RWPE2 (cell line): Measurements from ENCODE around the gene ZNF621.

Experiments
- ATAC-seq: fragments of 200-7000 bp; cut with Tn5 transposase; 3 replicates; pipeline ENCODE4 v1.9.1; 2021; ENCODE audit warnings: low read depth
- DNase-seq: peaks from one replicate; pipeline ENCODE4 v3.0.0-alpha.2; 2020; ENCODE audit warnings: low spot score
- H3K27ac ChIP-seq: fragments of 450-650 bp; 2 replicates; pipeline ENCODE4 v1.5.1; 2017; ENCODE audit warnings: mild to moderate bottlenecking; ENCODE audit not compliant: poor library complexity, severe bottlenecking
- H3K27me3 ChIP-seq: fragments of 250-450 bp; sonication (Bioruptor Pico); 2 replicates; pipeline ENCODE4 v1.5.1; 2021; ENCODE audit warnings: mild to moderate bottlenecking, moderate library complexity; ENCODE audit not compliant: insufficient read depth, poor library complexity, severe bottlenecking
- H3K36me3 ChIP-seq: fragments of 250-450 bp; sonication (Bioruptor Pico); 2 replicates; pipeline ENCODE4 v1.5.1; 2020; ENCODE audit warnings: low read depth, mild to moderate bottlenecking, moderate library complexity
- H3K4me1 ChIP-seq: fragments of 250-450 bp; sonication (Bioruptor Pico); 2 replicates; pipeline ENCODE4 v1.5.1; 2021; ENCODE audit warnings: mild to moderate bottlenecking, moderate library complexity; ENCODE audit not compliant: insufficient read depth, poor library complexity, severe bottlenecking
- H3K4me3 ChIP-seq: fragments of 250-450 bp; sonication (Bioruptor Pico); 2 replicates; pipeline ENCODE4 v1.5.1; 2021; ENCODE audit warnings: mild to moderate bottlenecking, moderate library complexity; ENCODE audit not compliant: severe bottlenecking
- H3K9me3 ChIP-seq: fragments of 250-450 bp; sonication (Bioruptor Pico); 2 replicates; pipeline ENCODE4 v1.5.1; 2021; ENCODE audit warnings: mild to moderate bottlenecking, moderate library complexity; ENCODE audit not compliant: severe bottlenecking
- TF ChIP-seq, protein P1 (sequence below): fragments of 450-650 bp; IDR thresholded peaks from one replicate; pipeline ENCODE4 v1.5.1; 2017; ENCODE audit warnings: mild to moderate bottlenecking, moderate library complexity; ENCODE audit not compliant: poor library complexity, severe bottlenecking

Gene ZNF621

DNA sequence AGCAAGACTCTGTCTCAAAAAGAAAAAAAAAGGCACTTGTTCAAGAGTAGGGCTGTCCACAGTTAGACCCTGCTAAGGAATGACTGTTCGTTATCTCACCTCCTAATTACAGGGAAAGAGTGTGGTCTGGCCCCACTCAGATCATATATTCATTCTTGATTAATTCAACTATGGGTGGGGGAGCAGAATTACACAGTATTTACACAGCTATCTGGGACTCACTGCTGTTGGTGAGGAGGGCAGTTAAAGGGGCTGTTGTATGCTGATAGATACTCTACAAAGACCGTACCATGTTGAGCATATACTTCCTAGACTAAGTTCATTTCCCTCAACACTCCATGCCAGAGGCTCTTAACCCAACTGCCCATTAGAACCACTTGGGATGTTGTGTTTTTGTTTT, 22.7 kb upstream of the ZNF621 start:
- Histone ChIP-seq H3K27ac (no peak overlapping the region), H3K9me3 (no peaks in the 10 kb centered on the region), H3K4me3 (no peak overlapping the region), H3K27me3 (no peaks in the 10 kb centered on the region), H3K36me3 (no peaks in the 10 kb centered on the region), H3K4me1 (peaks cover 18% of the 10 kb centered on the region)
- DNase-seq (no peak), ATAC-seq (no peak)
- TF ChIP-seq, protein P1, sequence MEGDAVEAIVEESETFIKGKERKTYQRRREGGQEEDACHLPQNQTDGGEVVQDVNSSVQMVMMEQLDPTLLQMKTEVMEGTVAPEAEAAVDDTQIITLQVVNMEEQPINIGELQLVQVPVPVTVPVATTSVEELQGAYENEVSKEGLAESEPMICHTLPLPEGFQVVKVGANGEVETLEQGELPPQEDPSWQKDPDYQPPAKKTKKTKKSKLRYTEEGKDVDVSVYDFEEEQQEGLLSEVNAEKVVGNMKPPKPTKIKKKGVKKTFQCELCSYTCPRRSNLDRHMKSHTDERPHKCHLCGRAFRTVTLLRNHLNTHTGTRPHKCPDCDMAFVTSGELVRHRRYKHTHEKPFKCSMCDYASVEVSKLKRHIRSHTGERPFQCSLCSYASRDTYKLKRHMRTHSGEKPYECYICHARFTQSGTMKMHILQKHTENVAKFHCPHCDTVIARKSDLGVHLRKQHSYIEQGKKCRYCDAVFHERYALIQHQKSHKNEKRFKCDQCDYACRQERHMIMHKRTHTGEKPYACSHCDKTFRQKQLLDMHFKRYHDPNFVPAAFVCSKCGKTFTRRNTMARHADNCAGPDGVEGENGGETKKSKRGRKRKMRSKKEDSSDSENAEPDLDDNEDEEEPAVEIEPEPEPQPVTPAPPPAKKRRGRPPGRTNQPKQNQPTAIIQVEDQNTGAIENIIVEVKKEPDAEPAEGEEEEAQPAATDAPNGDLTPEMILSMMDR = no peak

DNA sequence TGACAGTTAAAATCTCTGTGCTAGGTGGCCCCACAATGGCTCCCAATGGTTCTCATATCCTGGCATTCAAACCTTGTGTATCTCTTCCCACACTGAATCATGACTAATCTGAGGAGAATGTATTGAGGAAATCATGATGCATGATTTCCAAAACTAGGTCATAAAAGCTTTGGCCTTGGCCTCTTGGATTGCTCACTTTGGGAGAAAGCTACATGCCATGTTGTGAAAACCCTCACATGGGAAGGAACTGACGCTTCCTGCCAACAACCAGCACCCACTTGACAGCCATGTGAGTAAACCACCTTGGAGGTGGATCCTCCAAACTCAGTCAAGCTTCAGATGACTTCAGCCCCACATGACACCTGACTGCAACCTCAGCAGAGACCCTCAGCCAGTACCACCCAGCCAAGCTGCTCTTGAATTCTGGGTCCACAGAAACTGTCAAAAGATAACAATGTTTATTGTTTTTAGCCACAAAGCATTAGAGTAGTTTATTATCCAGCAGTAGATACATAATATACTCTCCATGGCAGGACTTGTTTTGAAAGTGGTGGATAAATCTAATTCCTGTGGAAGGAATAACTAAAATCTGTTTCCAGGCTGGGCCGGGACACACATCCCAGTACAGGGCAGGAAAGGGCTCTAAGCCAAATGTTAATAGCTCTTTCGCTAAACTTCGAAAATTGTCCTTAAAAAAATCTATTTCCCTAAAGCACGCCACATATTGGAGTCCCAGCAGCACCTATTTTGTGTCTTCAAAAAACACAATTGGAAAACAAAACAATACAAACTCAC, 19.9 kb upstream of the ZNF621 start:
- Histone ChIP-seq H3K9me3 (no peaks in the 10 kb centered on the region), H3K4me3 (no peak overlapping the region), H3K27ac (peak overlapping the region; percentile 33), H3K4me1 (peaks cover 18% of the 10 kb centered on the region), H3K27me3 (no peaks in the 10 kb centered on the region), H3K36me3 (no peaks in the 10 kb centered on the region)
- DNase-seq = peak; percentile 77
- TF ChIP-seq, protein P1 = no peak
- peak; percentile 91 for ATAC-seq

DNA sequence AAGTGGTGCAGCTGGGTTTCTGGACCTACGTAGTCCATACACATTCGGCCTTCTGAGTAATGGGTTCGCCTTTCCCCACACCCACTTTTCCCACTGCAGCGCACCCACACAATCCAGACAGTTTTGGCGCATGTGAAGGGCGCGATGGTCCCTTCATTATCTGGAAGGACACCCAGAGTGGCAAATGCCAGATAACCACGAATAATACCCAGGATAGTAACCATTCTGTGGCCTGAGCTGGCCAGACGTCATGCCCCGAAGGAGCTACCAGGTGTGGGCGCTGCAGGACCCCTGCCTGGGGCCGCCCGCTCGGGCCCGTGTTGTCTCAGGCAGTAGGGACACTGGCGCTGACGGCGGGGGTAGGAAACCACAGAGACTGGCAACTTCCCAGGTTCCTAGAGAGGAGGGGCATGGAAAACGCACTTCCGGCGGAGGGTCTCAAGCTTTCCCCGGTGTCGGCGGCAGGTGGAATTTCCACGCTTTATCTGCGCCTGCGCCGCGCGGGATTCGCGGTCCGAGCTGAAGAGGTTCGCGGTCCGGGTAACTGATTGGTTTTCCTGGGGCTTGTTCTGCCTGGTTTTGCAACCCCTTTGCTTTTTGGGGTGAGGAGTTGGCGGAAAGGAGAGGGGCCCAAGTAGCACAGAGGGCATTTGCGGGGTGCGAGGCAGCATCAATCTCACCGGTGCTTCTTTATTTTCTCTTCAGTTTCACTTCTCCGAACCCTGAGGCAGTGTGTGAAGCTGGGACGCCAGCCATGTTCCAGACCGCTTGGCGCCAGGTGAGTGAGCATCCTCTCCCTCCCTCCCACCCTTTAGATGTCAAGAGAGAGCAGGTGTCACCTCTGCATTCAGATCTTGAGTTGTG, 18.9 kb upstream of the ZNF621 start, which contains the start of gene ZNF620:
Gene ZNF620 (plus strand): TSS at position 441 of the 864 bp plus-strand sequence. CDS start 314 bp downstream, at position 755.
- TF ChIP-seq, protein P1 = peak; percentile 21
- Histone ChIP-seq H3K36me3 (no peaks in the 10 kb centered on the region; the same call in 1 of the 2 replicates), H3K27me3 (no peaks in the 10 kb centered on the region), H3K27ac (peak within 1 kb of the TSS; percentile 33), H3K4me3 (peak within 1 kb of the TSS; percentile 51), H3K9me3 (no peaks in the 10 kb centered on the region), H3K4me1 (peaks cover 18% of the 10 kb centered on the region)
- DNase-seq (peak; percentile 58), ATAC-seq (peak; percentile 51)

DNA sequence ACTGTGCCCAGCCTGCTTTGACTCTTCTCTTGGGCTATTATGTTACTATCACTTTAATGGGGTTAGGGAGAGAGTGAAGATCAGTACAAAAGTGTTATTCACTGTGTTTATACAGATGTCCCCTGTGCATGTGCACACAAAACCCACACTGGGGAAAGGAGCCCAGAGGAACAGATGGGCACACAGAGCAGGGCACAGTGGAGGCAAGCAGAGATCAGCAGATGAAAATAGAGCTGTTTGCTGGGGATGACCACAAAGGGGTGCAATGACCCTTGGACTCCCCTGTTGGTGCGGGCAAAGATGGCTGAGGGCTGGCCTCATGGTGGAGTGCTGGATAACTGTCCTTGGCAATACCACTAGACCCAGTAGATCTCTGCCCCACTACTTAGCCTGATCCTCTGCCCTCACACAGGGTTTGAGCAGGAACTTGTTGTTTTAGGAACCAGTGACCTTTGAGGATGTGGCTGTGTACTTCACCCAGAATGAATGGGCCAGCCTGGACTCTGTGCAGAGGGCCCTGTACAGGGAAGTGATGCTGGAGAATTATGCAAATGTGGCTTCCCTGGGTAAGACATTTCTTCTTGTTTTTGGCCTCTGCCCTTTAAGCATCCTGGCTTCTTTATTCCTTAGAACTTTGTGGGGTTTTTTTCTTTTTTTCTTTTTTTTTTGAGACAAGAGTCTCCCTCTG, 13.6 kb upstream of the ZNF621 start:
- H3K9me3 ChIP-seq = no peaks in the 10 kb centered on the region
- peaks cover 3% of the 10 kb centered on the region for H3K4me1 ChIP-seq
- H3K36me3 ChIP-seq = peaks cover 3% of the 10 kb centered on the region; the same call in 1 of the 2 replicates
- H3K4me3 ChIP-seq = no peak overlapping the region
- TF ChIP-seq, protein P1 = no peak
- H3K27me3 ChIP-seq = no peaks in the 10 kb centered on the region
- ATAC-seq (no peak), DNase-seq (no peak)
- H3K27ac ChIP-seq = no peak overlapping the region
